GM18517 (cell line): ENCODE results near the gene ABI3.

Source experiments
- ATAC-seq: cut with Tn5 transposase; IDR thresholded peaks from one replicate; pipeline ENCODE4 v1.9.1; 2021; ENCODE audit warnings: mild to moderate bottlenecking, moderate library complexity; ENCODE audit not compliant: unreplicated experiment

Gene ABI3

GRCh38 chr17:49224198-49224996 lies 13.9 kb downstream of the ABI3 start:
- ATAC-seq, result no peak

- ATAC-seq, result no peak
These were observed 14.5 kb downstream of the ABI3 start for GRCh38 chr17:49224997-49225337.

DNA sequence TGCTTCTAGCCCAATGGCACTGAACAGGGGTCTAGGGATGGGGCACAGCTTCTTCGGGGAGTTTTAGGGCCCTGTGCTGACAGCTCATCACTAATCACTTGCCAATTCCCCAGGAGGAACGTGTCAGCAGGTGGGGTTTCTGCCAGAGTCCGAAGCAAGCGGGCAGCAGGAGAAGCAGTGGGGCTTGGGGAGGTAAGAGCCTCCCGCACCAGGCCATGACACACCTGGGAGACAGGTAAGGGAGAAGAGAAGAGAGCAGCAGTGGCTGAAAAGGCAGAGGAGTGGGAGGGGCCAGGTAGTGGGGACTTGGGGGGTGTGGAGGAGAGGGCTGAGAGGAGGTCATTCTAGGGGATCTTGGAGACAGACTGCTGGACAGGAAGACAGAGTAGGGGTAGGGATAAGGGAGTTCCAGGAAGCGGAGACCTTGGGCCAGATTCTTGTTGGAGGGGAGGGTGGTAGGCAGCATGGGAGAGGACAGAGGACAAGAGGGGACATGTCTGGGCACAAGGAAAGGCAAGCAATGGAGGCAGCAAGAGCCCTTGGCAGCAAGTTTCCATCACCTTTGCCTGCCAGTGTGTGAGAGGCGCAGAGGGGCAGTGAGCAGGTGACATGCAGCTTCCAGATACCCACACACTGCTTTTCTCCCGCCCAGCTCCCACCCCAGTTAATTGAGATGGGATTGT lies 15.2 kb downstream of the ABI3 start:
- ATAC-seq, result no peak

DNA sequence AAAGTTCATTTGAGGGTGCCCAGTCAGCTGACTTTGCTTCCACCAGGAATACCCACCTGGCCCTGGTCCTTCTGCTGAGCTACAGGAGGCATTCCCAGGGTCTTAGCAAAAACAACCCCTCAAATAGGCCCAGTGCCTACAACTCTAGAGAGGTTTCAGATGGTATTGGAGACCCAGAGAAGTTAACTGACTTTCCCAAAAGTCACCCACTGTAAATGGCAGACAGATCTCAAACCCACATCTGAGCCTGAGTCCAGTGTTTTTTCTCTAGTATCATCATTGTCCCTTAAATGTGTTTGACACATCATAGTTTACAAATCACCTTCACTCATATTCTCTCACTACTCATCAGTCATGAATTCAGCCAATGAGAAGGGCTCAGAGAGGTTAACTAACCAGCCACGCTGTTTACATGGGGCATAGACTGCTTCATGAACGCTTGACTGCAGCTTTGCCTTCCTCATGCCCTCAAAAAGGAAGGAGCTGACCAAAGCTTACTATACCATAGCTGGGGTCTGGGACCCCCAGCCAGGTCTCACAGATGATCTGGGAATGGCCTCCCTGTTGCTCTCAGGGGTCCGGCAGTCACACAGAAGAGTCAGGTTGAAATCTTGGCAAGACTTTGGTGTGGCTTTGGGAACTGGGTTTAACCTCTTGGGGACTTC lies 16.4 kb downstream of the ABI3 start:
- ATAC-seq, result no peak

GRCh38 chr17:49227436-49228261 lies 17.1 kb downstream of the ABI3 start:
- ATAC-seq, result no peak

DNA sequence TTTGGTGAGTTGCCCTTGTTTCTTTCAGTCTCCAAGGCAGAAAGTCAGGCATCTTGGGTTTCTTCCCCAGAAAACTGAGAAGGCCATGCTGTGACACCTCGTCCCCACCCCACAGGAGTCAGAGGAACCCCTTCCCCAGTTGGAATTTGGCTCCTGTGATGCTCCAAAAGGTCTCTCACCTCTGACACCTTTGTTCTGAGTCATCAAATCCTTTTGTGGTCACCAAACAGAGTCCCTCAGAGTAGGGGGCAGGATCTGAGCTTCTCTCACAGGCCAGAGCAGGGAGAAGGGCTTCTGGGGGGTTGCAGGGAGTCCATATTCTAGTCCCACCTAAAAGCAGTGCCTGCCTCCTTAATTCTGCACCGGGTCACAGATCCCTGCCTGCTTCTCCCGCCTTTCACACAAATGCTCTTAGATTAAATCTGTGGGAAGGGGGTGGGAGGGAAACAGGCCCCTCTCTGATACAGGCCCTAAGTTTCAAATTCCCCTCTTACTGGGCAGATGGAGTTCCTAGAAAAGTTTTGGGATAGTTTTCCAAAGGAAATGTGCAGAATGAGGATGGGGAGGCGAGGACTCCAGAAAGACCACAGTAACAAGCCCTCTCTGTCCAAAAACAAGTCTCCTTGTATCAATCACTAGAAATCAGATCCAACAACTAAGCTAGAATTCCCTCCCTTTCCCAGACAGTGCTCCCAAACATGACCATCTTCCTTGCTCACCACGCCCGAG lies 18.7 kb downstream of the ABI3 start:
- no peak for ATAC-seq

DNA sequence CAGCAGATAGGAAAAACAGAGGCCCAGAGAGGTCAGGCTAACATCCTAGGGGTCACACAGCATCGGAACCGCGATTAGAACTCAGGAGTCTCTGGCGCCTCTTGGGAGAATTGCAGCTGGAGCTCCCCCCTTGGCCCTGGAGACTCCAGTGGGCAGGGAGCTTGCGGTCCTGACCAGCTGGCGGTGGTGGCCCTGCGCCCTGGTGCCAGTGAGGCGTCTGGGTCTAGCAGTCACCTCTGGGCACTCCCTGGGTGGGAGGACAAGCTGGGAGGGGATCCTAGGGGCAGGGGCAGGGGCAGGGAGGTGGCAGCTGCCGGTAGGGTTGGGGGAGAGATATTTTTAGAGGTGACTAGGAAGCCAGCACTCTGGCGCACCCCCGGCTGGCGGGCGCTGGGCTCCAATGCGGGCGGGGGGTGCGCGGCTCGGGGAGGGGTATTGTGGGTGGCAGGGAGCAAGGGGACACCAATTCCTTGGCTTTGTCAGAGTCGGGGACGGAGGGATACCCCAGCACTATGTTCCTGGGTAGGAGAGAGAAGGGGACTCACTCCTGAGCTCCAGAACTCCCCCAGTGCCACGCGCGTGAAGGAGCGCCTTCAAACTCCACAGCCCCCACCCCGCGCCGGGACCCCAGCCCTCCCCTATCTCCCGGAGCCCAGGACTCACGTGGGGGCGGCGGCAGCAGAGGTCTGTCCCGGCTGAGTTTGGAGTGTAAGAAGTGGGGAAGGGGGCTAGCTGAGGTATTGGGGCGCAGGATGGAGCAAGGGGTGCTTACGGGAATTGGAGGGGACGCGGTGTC lies 19.5 kb downstream of the ABI3 start:
- no peak for ATAC-seq

DNA sequence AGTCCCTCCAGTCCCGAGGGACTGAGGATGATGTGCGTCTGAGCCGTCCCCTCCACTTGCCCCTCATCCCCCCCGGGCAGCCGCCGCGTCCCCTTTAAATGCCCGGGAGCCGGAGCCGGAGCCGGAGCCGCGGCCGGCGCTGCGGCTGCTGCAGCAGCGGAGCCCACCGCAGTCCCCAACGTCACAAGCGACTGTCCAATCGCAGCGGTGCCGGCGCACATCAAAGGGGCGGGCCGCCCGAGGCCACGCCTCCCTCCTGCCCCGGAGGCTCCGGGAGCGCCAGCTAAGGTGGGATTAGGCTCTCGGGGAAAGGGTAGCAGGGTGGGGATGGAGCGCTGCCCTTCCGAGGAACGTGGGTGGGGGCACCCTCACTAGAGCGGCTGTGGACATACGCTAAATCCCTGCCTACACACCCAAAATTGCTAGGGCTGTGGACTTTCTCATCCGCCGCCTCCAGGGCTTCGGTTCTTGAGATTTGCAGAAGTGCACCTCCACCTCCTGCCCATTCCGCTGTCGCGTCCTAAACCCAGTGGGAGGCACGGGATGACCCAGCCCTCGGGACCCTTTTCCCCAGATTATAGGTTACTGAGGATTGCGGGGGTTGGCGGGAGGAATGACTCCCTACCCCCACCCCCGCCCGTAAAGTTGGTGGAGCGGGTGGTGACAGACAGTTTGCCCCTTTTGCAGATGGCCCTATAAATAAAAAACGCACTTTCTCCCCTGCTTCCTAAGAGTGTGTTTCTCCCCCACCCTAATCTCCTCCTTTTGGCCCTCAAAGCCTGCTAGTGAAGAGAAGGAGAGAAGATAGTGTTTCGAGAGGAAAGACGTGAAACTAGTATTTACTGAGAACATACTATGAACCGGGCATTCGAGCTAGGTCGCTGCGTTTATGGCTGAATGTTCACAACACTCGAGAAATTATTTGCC lies 20.4 kb downstream of the ABI3 start, which contains the start of gene PHOSPHO1:
Gene PHOSPHO1 (minus strand): TSS at position 152 of the 927 bp plus-strand sequence. CDS start 4,096 bp downstream, outside the sequence.
- peak; percentile 56 for ATAC-seq

DNA sequence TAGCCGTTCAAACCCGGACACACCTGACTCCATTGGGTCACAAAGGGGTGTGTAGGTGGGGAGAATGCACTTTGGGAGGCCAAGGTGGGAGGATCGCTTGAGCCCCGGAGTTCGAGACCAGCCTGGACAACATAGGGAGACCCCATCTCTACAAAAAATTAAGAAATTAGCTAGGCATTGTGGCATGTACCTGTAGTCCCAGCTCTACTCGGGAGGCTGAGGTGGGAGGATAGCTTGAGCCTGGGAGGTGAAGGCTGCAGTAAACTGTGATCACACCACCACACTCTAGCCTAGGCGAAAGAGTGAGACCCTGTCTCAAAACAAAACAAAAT lies 21.0 kb downstream of the ABI3 start:
- ATAC-seq, result no peak

GRCh38 chr17:49234509-49235080 lies 24.1 kb downstream of the ABI3 start:
- no peak for ATAC-seq

DNA sequence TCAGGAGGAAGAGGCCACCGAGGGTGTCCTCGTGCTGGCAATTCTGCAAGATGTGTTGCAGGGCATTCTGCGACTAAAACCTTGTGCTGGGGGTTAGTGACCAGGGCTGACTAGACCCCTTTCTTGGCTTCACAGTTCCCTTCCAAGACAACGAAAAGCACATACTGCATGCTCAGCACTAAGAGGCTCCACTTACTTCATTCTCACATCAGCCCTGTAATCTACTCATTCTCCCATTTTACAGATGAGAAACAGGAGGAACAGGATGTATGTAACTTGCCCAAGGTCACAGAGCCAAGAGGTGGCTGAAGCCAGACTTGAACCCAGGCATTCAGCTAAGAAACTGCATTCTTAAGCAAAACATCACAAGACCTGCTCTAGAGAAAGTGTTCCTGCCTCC lies 25.4 kb downstream of the ABI3 start:
- ATAC-seq, result no peak

GRCh38 chr17:49239963-49240362 lies 29.5 kb downstream of the ABI3 start:
- no peak for ATAC-seq

- no peak for ATAC-seq
These were observed 30.1 kb downstream of the ABI3 start for GRCh38 chr17:49240619-49241018.

DNA sequence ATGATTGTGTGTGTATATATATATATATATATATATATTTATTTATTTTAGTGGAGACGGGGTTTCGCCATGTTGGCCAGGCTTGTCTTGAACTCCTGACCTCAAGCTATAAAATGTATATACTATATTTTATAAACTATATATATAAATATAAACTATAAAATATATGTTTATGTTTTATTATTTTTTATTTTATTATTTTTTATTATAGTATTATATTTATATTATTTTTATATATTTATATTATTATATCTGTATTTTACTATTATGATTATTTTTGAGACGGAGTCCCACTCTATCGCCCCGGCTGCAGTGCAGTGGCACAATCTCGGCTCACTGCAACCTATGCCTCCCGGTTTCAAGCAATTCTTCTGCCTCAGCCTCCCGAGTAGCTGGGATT lies 30.5 kb downstream of the ABI3 start:
- ATAC-seq, result no peak

- no peak for ATAC-seq
These were observed 31.3 kb downstream of the ABI3 start for GRCh38 chr17:49241692-49242397.

- ATAC-seq, result no peak
These were observed 32.3 kb downstream of the ABI3 start for GRCh38 chr17:49242813-49243212.

DNA sequence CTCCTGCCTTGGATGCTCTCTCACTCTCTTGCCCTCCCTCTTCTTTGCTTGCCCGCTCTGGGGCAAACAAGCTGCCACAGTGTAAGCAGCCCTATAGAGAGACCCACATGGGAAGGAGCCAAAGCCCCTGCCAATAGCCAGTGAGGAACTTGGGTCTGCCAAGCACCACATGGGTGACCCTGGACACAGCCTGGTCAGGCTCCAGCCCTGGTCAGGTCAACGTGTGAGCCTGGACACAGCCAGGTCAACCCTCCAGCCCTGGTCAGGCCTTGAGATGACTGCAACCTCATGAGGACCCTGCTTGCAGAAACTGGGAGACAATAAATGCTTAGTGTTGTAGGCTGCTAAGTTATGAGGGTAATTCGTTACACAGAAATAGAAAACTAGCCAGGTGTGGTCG lies 34.3 kb downstream of the ABI3 start:
- ATAC-seq, result no peak

DNA sequence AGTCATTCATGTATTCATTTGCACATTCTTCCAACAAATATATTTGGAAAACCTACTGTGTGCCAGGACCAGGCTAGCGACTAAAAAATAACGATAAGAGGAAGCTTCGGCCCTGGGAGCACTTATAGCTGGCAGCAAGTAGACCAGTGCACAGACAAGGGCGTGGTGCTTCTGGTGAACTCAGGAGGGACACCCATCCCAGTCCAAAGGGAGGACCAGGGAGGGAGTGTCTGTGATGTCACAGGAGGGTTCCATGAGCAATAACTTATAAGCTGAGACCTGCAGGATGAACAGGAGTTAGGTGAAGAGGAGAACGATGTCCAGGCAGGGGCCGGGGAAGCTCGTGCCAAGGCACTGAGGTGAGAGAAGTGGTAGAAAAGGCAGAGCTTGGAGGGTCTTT lies 37.4 kb downstream of the ABI3 start:
- ATAC-seq, result no peak
